HG03159 (cell line): Measurements from ENCODE around the gene PIP4K2A.
"Not testable (repeated sequence)": the region's sequence is repeated elsewhere in the genome, so short reads cannot be mapped to it uniquely, and the experiment has no call there.

Experiments
- ATAC-seq: cut with Tn5 transposase; IDR thresholded peaks from one replicate; pipeline ENCODE4 v1.9.1; 2021; ENCODE audit warnings: mild to moderate bottlenecking, moderate library complexity; ENCODE audit not compliant: unreplicated experiment

The PIP4K2A gene

DNA sequence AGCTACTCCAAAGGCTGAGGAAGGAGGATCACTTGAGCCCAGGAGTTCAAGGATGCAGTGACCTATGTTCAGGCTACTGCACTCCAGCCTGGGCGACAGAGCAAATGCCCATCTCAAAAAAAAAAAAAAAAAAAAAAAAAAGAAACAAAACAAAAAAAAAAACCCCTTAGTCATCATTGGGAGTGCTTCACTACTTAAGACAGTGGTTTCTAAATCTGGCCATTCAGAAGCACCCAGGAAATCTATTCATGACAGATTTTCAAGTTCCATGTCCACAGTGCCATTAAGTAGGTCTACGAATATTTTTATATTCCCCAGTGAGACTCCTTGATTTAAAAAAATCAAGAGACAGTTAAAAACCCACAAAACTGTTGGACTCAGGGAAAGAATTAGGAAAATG lies 182.9 kb downstream of the PIP4K2A start:
- no peak for ATAC-seq

- no peak for ATAC-seq
Measured at GRCh38 chr10:22531008-22531407, 183.4 kb downstream of the PIP4K2A start.

DNA sequence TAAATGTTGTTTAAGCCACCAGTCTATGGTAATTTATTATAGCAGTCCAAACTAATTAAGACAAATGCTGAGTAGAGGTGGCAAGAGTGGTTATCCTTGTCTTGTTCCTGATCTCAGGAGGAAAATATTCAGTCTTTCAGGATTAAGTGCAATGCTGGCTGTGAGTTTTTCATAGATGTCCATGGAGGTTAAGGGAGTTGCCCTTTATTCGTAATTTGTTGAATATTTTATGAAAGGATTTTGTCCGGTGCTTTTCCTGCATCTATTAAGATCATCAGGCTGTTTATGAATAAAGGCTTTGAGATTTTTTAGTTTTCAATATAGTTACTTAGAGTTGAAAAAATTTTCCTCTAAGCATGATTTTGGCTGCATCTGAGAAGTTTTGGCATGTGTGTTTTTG lies 186.9 kb downstream of the PIP4K2A start:
- ATAC-seq = no peak

GRCh38 chr10:22524333-22524732 lies 190.0 kb downstream of the PIP4K2A start:
- not testable (repeated sequence) for ATAC-seq

DNA sequence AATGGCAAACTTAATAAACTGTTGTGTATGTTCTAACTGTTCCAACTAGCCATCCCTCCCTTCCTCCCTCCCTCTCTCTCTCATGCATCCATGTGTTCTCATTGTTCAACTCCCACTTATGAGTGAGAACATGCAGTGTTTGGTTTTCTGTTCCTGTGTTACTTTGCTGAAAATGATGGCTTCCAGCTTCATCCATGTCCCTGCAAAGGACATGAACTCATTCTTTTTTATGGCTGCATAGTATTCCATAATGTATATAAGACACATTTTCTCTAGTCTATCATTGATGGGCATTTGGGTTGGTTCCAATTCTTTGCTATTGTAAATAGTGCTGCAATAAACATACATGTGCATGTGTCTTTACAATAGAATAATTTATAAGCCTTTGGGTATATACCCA lies 193.7 kb downstream of the PIP4K2A start:
- not testable (repeated sequence) for ATAC-seq

GRCh38 chr10:22518167-22518724 lies 196.1 kb downstream of the PIP4K2A start:
- no peak for ATAC-seq

GRCh38 chr10:22515009-22515408 lies 199.4 kb downstream of the PIP4K2A start:
- ATAC-seq = no peak

DNA sequence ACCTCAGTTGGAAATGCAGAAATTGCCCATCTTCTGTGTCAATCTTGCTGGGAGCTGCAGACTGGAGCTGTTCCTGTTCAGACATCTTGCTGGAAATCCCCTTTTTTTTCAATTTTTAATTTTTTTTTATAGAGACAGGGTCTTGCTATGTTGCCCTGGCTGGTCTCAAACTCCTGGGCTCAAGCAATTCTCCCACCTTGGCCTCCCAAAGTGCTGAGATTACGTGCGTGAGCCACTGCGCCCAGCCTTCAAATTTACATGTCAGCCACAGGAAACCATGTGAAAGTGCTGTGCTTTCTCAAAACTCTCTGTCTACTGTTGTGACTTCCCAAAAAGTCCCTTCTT lies 200.0 kb downstream of the PIP4K2A start:
- not testable (repeated sequence) for ATAC-seq

DNA sequence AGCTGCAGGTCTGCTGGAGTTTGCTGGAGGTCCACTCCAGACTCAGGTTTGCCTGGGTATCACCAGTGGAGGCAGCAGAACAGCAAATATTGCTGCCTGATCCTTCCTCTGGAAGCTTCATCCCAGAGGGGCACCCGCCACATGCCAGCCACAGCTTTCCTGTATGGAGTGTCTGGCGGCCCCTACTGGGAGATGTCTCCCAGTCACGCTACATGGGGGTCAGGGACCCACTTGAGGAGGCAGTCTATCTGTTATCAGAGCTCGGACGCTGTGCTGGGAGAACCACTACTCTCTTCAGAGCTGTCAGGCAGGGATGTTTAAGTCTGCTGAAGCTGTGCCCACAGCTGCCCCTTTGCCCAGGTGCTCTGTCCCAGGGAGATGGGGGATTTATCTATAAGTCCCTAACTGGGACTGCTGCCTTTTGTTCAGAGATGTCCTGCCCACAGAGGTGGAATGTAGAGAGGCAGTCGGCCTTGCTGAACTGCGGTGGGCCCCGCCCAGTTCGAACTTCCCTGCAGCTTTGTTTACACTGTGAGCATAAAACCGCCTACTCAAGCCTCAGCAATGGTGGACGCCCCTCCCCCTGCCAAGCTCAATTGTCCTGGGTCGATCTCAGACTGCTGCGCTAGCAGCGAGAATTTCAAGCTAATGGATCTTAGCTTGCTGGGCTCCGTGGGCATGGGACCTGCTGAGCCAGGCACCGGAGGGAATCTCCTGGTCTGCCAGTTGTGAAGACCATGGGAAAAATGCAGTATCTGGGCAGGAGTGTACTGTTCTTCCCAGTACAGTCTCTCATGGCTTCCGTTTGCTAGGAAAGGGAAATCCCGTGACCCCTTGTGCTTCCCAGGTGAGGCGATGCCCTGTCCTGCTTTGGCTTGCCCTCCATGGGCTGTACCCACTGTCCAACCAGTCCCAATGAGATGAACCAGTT lies 200.6 kb downstream of the PIP4K2A start:
- not testable (repeated sequence) for ATAC-seq

DNA sequence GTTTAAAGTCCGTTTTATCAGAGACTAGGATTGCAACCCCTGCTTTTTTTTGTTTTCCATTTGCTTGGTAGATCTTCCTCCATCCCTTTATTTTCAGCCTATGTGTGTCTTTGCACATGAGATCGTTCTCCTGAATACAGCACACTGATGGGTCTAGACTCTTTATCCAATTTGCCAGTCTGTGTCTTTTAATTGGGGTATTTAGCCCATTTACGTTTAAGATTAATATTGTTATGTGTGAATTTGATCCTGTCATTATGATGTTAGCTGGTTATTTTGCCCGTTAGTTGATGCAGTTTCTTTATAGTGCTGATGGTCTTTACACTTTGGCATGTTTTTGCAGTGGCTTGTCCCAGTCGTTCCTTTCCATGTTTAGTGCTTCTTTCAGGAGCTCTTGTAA lies 202.4 kb downstream of the PIP4K2A start:
- ATAC-seq = not testable (repeated sequence)

- ATAC-seq = not testable (repeated sequence)
Measured at GRCh38 chr10:22508214-22508613, 206.2 kb downstream of the PIP4K2A start.

GRCh38 chr10:22505911-22506685 lies 208.3 kb downstream of the PIP4K2A start:
- no peak for ATAC-seq

DNA sequence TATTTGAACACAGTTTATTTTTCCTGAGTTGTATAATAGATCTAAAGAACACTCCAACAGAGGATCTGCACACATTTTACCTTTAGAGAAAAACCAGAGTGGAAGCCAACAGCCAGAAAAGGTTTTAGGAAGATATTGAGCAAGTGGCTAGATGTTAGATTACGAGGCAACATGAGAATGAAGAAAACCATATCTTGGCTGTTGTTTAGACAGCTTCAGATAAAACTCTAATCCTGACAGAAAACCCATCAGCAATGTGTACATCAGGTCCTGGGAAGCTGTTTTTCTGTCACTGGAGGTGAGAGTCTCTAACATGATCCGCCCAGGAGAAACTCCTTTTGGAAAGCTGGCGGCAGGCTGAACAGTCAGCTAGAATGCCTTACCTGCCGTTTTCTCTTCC lies 209.6 kb downstream of the PIP4K2A start:
- no peak for ATAC-seq

DNA sequence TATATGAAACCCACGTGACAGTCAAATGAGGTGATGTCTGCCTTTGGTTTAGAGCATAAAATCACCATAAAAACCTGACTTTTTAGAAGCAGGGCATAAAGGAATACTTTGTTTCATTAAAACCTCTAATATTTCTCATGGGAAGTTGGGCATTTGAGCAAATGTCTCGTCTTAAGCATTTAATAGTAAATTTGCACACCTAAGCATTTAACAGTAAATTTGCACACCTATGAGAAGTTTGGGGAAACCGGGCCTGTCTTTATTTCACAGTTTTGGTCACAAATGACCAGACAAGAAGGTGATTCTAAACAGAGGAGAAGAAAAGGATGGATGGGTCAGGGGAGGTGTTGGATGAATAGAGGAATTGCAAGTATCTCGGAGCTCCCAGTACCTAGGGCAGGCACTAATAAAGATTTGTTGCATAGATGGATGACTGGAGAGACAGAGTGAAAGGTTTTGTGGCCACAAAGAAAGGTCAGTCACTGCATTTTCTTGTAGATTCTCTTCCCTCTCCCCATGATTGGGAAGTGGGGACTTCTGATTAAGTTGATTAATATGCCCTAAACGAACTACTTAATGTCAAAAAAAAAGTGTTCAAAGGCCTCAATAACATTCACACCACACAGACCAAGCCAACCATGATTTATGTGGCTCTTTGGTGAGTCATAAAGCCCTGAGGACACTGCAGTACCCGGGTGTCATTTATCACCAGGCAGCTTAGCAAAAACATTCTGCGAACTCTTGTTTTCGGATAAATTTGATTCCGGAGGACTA lies 210.9 kb downstream of the PIP4K2A start:
- no peak for ATAC-seq

- no peak for ATAC-seq
Measured at GRCh38 chr10:22501863-22502262, 212.5 kb downstream of the PIP4K2A start.

DNA sequence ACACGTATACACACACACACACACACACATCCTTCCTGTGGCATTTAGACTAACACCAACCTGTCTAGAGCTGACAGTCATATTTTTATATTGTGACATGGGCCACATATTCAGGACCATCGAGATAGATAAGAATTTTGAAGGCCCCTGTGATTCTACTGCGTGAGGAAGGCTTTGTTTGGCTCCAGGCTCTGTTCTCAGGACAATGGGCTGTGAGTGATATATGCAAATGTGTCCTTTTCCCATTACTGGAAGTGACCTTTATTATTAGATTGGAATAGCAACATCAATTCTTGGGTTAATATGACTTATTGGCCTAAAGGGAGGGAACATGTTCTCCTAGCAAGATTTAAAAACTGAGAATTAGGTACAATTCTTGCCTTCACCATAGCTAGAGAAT lies 213.0 kb downstream of the PIP4K2A start:
- no peak for ATAC-seq

DNA sequence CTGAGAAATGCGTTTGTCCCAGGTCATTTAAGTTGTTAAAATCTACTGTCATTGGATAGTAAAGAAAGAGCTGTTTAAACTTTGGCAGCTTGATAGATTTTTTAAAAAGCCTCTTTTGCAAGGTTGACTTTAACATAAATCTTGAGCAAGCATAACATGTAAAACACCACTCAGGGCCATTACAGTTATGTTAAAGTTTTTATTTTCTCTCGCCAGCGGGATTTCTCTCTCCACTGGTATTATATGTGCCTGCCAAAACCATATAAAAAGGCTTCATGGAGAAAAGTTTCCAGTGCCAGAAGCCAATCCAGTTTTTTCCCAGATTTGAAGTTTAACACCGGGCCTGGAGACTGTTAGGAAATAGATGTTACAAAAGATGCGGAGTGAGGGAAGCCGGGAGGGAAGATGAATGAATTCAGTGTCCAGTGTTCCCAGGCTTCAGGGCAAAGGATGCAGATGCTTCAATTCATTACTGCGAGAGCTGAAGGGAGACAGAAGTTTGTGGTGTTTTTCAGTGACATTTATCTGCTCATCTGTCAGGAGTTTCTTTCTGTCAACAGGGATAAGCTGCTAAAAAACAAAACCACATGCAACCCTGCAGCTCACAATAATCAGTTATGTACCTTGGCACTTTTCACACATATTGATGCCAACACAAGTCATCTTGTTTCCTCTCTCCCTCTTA lies 213.6 kb downstream of the PIP4K2A start:
- ATAC-seq = no peak

- ATAC-seq = not testable (repeated sequence)
Measured at GRCh38 chr10:22499973-22500372, 214.4 kb downstream of the PIP4K2A start.

DNA sequence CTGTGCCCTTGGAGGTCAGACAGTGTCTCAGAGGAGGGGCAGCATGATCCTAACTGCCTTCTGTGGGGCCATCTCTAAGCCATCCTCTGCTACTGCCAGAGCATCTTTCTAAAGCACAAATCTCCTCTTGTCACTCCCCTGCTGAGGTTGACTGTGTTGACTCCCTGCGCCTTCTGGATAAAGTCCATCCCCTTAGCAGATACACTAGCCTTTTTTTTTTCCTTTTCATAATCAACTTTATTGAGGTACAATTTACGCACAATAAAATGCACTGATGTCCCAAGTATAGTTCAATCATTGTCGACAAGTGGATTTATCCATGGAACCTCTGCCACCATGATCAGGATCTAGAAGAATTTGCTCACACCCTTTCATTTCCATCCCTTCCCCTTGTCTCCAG lies 219.0 kb downstream of the PIP4K2A start:
- ATAC-seq = no peak

DNA sequence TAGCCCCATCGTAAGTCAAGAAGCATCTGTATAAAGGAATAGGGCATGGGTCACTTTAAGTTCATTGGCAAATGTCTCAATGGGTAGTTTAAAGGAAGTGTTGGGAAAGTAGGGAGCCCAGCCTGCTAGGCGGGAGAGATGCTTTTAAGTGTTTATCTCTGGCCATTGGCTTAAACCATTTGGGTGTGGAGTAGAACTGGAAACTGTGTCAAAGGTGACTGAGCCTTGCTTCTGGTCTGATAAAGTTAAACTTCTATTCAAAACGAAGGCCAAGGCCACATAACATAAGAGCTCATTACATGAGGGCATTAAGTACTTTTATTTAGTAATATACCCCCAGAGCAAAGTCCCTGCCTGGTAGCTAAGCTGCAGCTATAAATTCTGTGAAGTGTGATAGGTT lies 220.4 kb downstream of the PIP4K2A start:
- ATAC-seq = no peak
